Omental fat pad (tissue), 4 donors: ENCODE data around the gene PRKX. TPM values are rescaled to one million over a fixed set of nuclear protein-coding genes. Genes with fewer than 3 reads are reported as not detected.
A peak's percentile ranks its signal among the peaks of the same experiment; 100 is the strongest.
"Not testable (repeated sequence)": the region's sequence is repeated elsewhere in the genome, so short reads cannot be mapped to it uniquely, and the experiment has no call there.

ENCODE experiments used
- ATAC-seq: fragments of 150-250 bp; one replicate; pipeline ENCODE4 v1.9.1; 2016; ENCODE audit warnings: mild to moderate bottlenecking, moderate library complexity; ENCODE audit not compliant: low FRiP score
- DNase-seq: peaks from one replicate; pipeline ENCODE4 v3.0.0-alpha.2; 2019; ENCODE audit warnings: low spot score
- total RNA-seq, 4 donors: library from RNA; depleted of rRNA; stranded (reverse); fragments of >200 nt; gene quantifications; one replicate each; pipeline ENCODE4 v1.1.0, GENCODE V29; 2016
- TF ChIP-seq, protein P1 (sequence below), 3 donors: fragments of 450-650 bp; IDR thresholded peaks; one replicate each; pipeline ENCODE4 v1.5.1; 2016 to 2017; ENCODE audit warnings: antibody characterized with exemption in 3 of 3, mild to moderate bottlenecking in 3 of 3, moderate library complexity in 2 of 3

Gene PRKX
- total RNA-seq, 4 donors from 2014 or later: 8.9 to 31.4 (median 17.5) TPM

- TF ChIP-seq, protein P1, sequence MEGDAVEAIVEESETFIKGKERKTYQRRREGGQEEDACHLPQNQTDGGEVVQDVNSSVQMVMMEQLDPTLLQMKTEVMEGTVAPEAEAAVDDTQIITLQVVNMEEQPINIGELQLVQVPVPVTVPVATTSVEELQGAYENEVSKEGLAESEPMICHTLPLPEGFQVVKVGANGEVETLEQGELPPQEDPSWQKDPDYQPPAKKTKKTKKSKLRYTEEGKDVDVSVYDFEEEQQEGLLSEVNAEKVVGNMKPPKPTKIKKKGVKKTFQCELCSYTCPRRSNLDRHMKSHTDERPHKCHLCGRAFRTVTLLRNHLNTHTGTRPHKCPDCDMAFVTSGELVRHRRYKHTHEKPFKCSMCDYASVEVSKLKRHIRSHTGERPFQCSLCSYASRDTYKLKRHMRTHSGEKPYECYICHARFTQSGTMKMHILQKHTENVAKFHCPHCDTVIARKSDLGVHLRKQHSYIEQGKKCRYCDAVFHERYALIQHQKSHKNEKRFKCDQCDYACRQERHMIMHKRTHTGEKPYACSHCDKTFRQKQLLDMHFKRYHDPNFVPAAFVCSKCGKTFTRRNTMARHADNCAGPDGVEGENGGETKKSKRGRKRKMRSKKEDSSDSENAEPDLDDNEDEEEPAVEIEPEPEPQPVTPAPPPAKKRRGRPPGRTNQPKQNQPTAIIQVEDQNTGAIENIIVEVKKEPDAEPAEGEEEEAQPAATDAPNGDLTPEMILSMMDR (IDR thresholded peaks at IDR 0.05): no peak
- no peak for DNase-seq
- ATAC-seq: no peak
Observed at GRCh38 chrX:3655181-3655580, 58.3 kb downstream of the PRKX start.

GRCh38 chrX:3653111-3653510, 60.3 kb downstream of the PRKX start:
- no peak for DNase-seq
- ATAC-seq: no peak
- TF ChIP-seq, protein P1 (IDR thresholded peaks at IDR 0.05): no peak

DNA sequence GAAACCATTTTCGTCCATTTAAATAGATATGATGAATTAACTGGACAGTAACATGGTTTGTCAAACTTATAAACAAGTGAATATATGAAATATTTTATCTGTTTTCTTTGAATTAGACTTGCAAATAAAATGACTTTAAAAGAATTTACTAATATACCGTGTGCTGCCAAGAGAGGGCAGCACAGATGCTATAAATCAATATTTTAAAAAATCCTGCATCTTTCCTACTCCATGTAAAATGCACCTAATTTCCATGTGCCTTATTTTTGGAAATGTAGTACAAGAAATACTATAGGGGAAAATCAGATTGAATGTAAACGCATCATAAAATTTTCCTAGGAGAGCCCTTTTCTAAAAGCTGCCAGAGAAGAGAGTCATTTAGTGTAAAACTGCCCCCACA, 62.2 kb downstream of the PRKX start:
- no peak for DNase-seq
- no peak for ATAC-seq
- TF ChIP-seq, protein P1 (IDR thresholded peaks at IDR 0.05): no peak

DNA sequence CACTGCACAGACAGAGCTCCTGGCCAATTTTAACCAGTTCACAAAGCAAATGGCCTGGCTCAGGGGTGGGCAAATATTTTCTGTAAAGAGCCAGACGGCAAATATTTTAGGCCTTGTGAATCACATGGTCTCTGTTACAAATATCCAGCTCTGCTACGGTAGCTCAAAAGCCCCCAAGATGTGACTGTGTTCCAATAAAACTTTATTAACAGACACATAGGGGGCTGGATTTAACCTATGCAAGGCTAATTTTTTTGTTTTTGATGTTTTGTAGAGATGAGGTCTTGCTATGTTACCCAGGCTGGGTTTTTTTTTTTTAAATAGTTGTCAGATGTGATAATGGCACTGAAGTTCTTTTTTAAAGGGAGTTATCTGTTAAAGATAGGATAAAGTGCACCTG, 65.4 kb downstream of the PRKX start:
- DNase-seq (no peak), ATAC-seq (no peak)
- TF ChIP-seq, protein P1 (IDR thresholded peaks at IDR 0.05): no peak

DNA sequence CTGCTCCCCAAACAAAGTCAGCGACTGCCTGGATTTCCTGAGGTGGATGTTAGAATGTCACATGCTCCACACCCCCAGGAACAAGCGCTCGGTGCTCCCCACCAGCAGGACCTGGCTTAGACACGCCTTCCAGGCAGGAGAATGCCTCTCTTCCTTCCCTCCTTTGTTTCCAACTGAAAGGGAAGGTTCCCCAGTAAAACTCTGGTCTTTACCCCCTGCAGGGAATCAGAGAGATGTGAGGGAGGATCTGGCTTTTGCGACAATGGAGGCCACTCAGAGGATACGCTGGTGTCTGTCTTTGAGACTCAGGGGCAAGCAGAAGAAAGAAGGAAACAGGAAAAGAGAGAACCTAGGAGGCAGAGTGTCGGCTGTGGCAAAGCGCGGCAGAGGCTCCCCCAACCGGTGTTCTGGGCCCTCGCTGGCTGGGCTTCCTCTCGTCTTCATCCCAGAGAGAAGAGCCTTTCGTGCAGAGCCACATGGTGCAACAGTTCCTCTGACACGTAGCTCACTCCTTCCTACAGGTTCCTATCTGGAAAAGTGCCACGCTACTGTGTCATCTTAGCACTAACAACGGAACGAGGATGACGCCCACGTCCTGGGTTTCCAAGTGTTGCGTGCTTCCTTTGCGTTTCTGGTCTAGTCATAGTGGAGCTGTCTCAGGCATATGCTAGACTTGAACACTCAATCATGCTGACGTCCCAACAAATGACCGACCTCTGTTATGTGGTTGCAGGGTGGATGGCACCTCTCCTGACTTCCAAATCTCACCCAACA, 73.4 kb downstream of the PRKX start:
- not testable (repeated sequence) for DNase-seq, ATAC-seq

- TF ChIP-seq, protein P1 (IDR thresholded peaks at IDR 0.05): no peak
- ATAC-seq (no peak), DNase-seq (no peak)
Observed at GRCh38 chrX:3639236-3639635, 74.2 kb downstream of the PRKX start.

GRCh38 chrX:3638280-3638873, 75.1 kb downstream of the PRKX start:
- ATAC-seq (no peak), DNase-seq (peak; percentile 37)

More at GRCh38 chrX:3638280-3638873, 75.1 kb downstream of the PRKX start:
- TF ChIP-seq, protein P1 (IDR thresholded peaks at IDR 0.05): no peak
